Mesendoderm (in vitro differentiated cells): ENCODE data around the gene ULBP3.

ENCODE experiments used
- DNase-seq: peaks from one replicate; pipeline ENCODE4 v3.0.0; 2013
- H2AK5ac ChIP-seq: 2 replicates; pipeline ENCODE4 v1.6.1; 2013; ENCODE audit warnings: low read length, inconsistent platforms
- H2BK120ac ChIP-seq: 2 replicates; pipeline ENCODE4 v1.6.1; 2013; ENCODE audit warnings: low read depth, mild to moderate bottlenecking, low read length, moderate library complexity, mixed read lengths
- H2BK15ac ChIP-seq: replicated peaks from 2 replicates; pipeline ENCODE4 v1.6.1; 2013; ENCODE audit warnings: low read depth, mild to moderate bottlenecking, moderate library complexity
- H2BK5ac ChIP-seq: 2 replicates; pipeline ENCODE4 v1.6.1; 2013; ENCODE audit warnings: low read length, inconsistent platforms
- H3K18ac ChIP-seq: 2 replicates; pipeline ENCODE4 v1.6.1; 2013; ENCODE audit warnings: mild to moderate bottlenecking, low read length, mixed read lengths
- H3K23ac ChIP-seq: one replicate; pipeline ENCODE4 v1.6.1; 2013; ENCODE audit warnings: low read length
- H3K27ac ChIP-seq: 2 replicates; pipeline ENCODE4 v1.5.1; 2013; ENCODE audit warnings: low read depth, mild to moderate bottlenecking, inconsistent platforms, low read length, moderate library complexity
- H3K27me3 ChIP-seq: 2 replicates; pipeline ENCODE4 v1.6.1; 2013; ENCODE audit warnings: low read length, control low read depth, mild to moderate bottlenecking, inconsistent platforms; ENCODE audit not compliant: insufficient read depth, poor library complexity
- H3K36me3 ChIP-seq: 2 replicates; pipeline ENCODE4 v1.6.1; 2013; ENCODE audit warnings: low read length, inconsistent platforms; ENCODE audit not compliant: control insufficient read depth, insufficient read depth
- H3K4ac ChIP-seq: one replicate; pipeline ENCODE4 v1.6.1; 2013; ENCODE audit warnings: low read depth, mild to moderate bottlenecking, low read length, moderate library complexity
- H3K4me1 ChIP-seq: 2 replicates; pipeline ENCODE4 v1.6.1; 2013; ENCODE audit warnings: low read depth, low read length, inconsistent platforms; ENCODE audit not compliant: control insufficient read depth
- H3K4me2 ChIP-seq: 2 replicates; pipeline ENCODE4 v1.6.1; 2013; ENCODE audit warnings: low read length
- H3K4me3 ChIP-seq: 2 replicates; pipeline ENCODE4 v1.5.1; 2013; ENCODE audit warnings: mild to moderate bottlenecking, low read length
- H3K56ac ChIP-seq: one replicate; pipeline ENCODE4 v1.6.1; 2013; ENCODE audit warnings: low read length
- H3K79me1 ChIP-seq: 2 replicates; pipeline ENCODE4 v1.6.1; 2013; ENCODE audit warnings: low read length, inconsistent platforms
- H3K79me2 ChIP-seq: 2 replicates; pipeline ENCODE4 v1.6.1; 2013; ENCODE audit warnings: mild to moderate bottlenecking, low read length; ENCODE audit not compliant: control insufficient read depth, insufficient read depth
- H3K9ac ChIP-seq: 2 replicates; pipeline ENCODE4 v1.6.1; 2013; ENCODE audit warnings: low read length, inconsistent platforms
- H4K5ac ChIP-seq: one replicate; pipeline ENCODE4 v1.6.1; 2013; ENCODE audit warnings: low read length
- H4K8ac ChIP-seq: one replicate; pipeline ENCODE4 v1.6.1; 2013; ENCODE audit warnings: low read depth, mild to moderate bottlenecking, control low read depth, low read length, moderate library complexity
- WGBS: extraction: QIAGEN DNeasy Blood & Tissue Kit; methylation state at CpG from one replicate; pipeline ENCODE4 v1.1.7; 2013; ENCODE audit warnings: low lambda C conversion rate, missing lambda C conversion rate; ENCODE audit not compliant: insufficient coverage; ENCODE audit errors: extremely low coverage; 5-methylcytosine and 5-hydroxymethylcytosine counted together

Gene ULBP3

GRCh38 chr6:150112233-150112632, 43.3 kb upstream of the ULBP3 start:
- H3K36me3 ChIP-seq = no peaks in the 10 kb centered on the region
- no peak overlapping the region for H3K18ac ChIP-seq
- H2BK120ac ChIP-seq = no peak overlapping the region
- no peak for DNase-seq
- no peaks in the 10 kb centered on the region for H3K4me1 ChIP-seq
- H3K79me2 ChIP-seq = no peaks in the 10 kb centered on the region
- H2BK15ac ChIP-seq = no peak overlapping the region
- no peak overlapping the region for H3K9ac ChIP-seq
- H3K27ac ChIP-seq = no peak overlapping the region
- no peak overlapping the region for H2AK5ac ChIP-seq
- no peaks in the 10 kb centered on the region for H3K79me1 ChIP-seq
- no peak overlapping the region for H3K4me2 ChIP-seq
- H3K56ac ChIP-seq = no peak overlapping the region
- H3K23ac ChIP-seq = no peak overlapping the region
- no peak overlapping the region for H3K4me3 ChIP-seq
- H4K8ac ChIP-seq = no peak overlapping the region
- no peak overlapping the region for H3K4ac ChIP-seq
- no peak overlapping the region for H2BK5ac ChIP-seq
- WGBS = no CpG with 5 or more reads among the region's 6 CpGs
- no peaks in the 10 kb centered on the region for H3K27me3 ChIP-seq
- no peak overlapping the region for H4K5ac ChIP-seq

GRCh38 chr6:150102750-150103270, 33.9 kb upstream of the ULBP3 start:
- Histone ChIP-seq H2AK5ac (no peak overlapping the region), H3K27ac (no peak overlapping the region)

GRCh38 chr6:150100745-150101144, 31.8 kb upstream of the ULBP3 start:
- H3K27ac ChIP-seq = no peak overlapping the region
- no peak overlapping the region for H3K4me2 ChIP-seq
- H3K4me1 ChIP-seq = no peaks in the 10 kb centered on the region
- no peak overlapping the region for H3K9ac ChIP-seq
- H3K4ac ChIP-seq = no peak overlapping the region
- no peak overlapping the region for H4K5ac ChIP-seq
- H3K23ac ChIP-seq = no peak overlapping the region
- no peak overlapping the region for H3K4me3 ChIP-seq
- no peak overlapping the region for H2BK120ac ChIP-seq
- no peak overlapping the region for H3K18ac ChIP-seq
- DNase-seq = no peak
- no peak overlapping the region for H2BK5ac ChIP-seq
- H3K56ac ChIP-seq = no peak overlapping the region
- H2AK5ac ChIP-seq = no peak overlapping the region
- no peak overlapping the region for H2BK15ac ChIP-seq
- no peaks in the 10 kb centered on the region for H3K79me1 ChIP-seq
- H3K79me2 ChIP-seq = no peaks in the 10 kb centered on the region
- WGBS = no CpG with 5 or more reads among the region's 19 CpGs
- no peaks in the 10 kb centered on the region for H3K36me3 ChIP-seq
- H4K8ac ChIP-seq = no peak overlapping the region
- H3K27me3 ChIP-seq = no peaks in the 10 kb centered on the region

More at GRCh38 chr6:150102750-150103270, 33.9 kb upstream of the ULBP3 start:
- DNase-seq = no peak
- H3K79me2 ChIP-seq = no peaks in the 10 kb centered on the region
- H3K56ac ChIP-seq = no peak overlapping the region
- no peak overlapping the region for H2BK5ac ChIP-seq
- H3K4me3 ChIP-seq = no peak overlapping the region
- no peaks in the 10 kb centered on the region for H3K79me1 ChIP-seq
- no peak overlapping the region for H2BK120ac ChIP-seq
- H3K9ac ChIP-seq = no peak overlapping the region
- H4K5ac ChIP-seq = no peak overlapping the region
- H3K4me1 ChIP-seq = no peaks in the 10 kb centered on the region
- no peak overlapping the region for H3K4ac ChIP-seq
- no peaks in the 10 kb centered on the region for H3K36me3 ChIP-seq
- H3K27me3 ChIP-seq = no peaks in the 10 kb centered on the region
- no peak overlapping the region for H3K23ac ChIP-seq
- H2BK15ac ChIP-seq = no peak overlapping the region
- no CpG with 5 or more reads among the region's 4 CpGs for WGBS
- H4K8ac ChIP-seq = no peak overlapping the region
- H3K4me2 ChIP-seq = no peak overlapping the region
- no peak overlapping the region for H3K18ac ChIP-seq

GRCh38 chr6:150099953-150100352, 31.0 kb upstream of the ULBP3 start:
- no peak for DNase-seq
- Histone ChIP-seq H3K27me3 (no peaks in the 10 kb centered on the region), H3K27ac (no peak overlapping the region)

GRCh38 chr6:150099546-150099945, 30.6 kb upstream of the ULBP3 start:
- no peak overlapping the region for H3K4me3 ChIP-seq

More at GRCh38 chr6:150099953-150100352, 31.0 kb upstream of the ULBP3 start:
- no peak overlapping the region for H3K23ac ChIP-seq
- H3K79me2 ChIP-seq = no peaks in the 10 kb centered on the region
- no peak overlapping the region for H2AK5ac ChIP-seq
- no peak overlapping the region for H4K5ac ChIP-seq
- no peak overlapping the region for H3K9ac ChIP-seq
- no peak overlapping the region for H4K8ac ChIP-seq
- no peak overlapping the region for H3K4me2 ChIP-seq
- H2BK5ac ChIP-seq = no peak overlapping the region
- H3K4me1 ChIP-seq = no peaks in the 10 kb centered on the region
- no peak overlapping the region for H3K56ac ChIP-seq
- H3K18ac ChIP-seq = no peak overlapping the region
- H3K4ac ChIP-seq = no peak overlapping the region
- no peak overlapping the region for H2BK120ac ChIP-seq
- no peaks in the 10 kb centered on the region for H3K36me3 ChIP-seq
- WGBS = no CpG with 5 or more reads among the region's 11 CpGs
- H3K4me3 ChIP-seq = no peak overlapping the region
- H3K79me1 ChIP-seq = no peaks in the 10 kb centered on the region
- no peak overlapping the region for H2BK15ac ChIP-seq

GRCh38 chr6:150098155-150098554, 29.2 kb upstream of the ULBP3 start:
- H3K36me3 ChIP-seq = no peaks in the 10 kb centered on the region
- no peak overlapping the region for H3K23ac ChIP-seq
- H4K5ac ChIP-seq = no peak overlapping the region
- H3K18ac ChIP-seq = no peak overlapping the region
- H4K8ac ChIP-seq = no peak overlapping the region
- H3K79me1 ChIP-seq = no peaks in the 10 kb centered on the region
- no peak overlapping the region for H3K9ac ChIP-seq
- no peak overlapping the region for H3K4ac ChIP-seq
- no peak overlapping the region for H3K4me3 ChIP-seq
- no peaks in the 10 kb centered on the region for H3K4me1 ChIP-seq
- H3K4me2 ChIP-seq = no peak overlapping the region
- H2BK15ac ChIP-seq = no peak overlapping the region
- no peak overlapping the region for H2AK5ac ChIP-seq
- H2BK5ac ChIP-seq = no peak overlapping the region
- no peak overlapping the region for H2BK120ac ChIP-seq
- WGBS = no CpG with 5 or more reads among the region's 10 CpGs
- H3K56ac ChIP-seq = no peak overlapping the region
- no peaks in the 10 kb centered on the region for H3K27me3 ChIP-seq
- H3K79me2 ChIP-seq = no peaks in the 10 kb centered on the region
- no peak for DNase-seq
- H3K27ac ChIP-seq = no peak overlapping the region

More at GRCh38 chr6:150099546-150099945, 30.6 kb upstream of the ULBP3 start:
- Histone ChIP-seq H2AK5ac (no peak overlapping the region), H3K56ac (no peak overlapping the region), H2BK5ac (no peak overlapping the region), H2BK15ac (no peak overlapping the region), H3K9ac (no peak overlapping the region), H3K79me1 (no peaks in the 10 kb centered on the region), H3K4me1 (no peaks in the 10 kb centered on the region), H3K27me3 (no peaks in the 10 kb centered on the region), H3K27ac (no peak overlapping the region), H3K23ac (no peak overlapping the region), H3K4ac (no peak overlapping the region), H2BK120ac (no peak overlapping the region), H4K8ac (no peak overlapping the region), H4K5ac (no peak overlapping the region), H3K18ac (no peak overlapping the region), H3K36me3 (no peaks in the 10 kb centered on the region), H3K79me2 (no peaks in the 10 kb centered on the region), H3K4me2 (no peak overlapping the region)
- no peak for DNase-seq
- WGBS = no CpG with 5 or more reads among the region's 8 CpGs
